ENCODE measurements around the gene PLP2.
"Not testable (repeated sequence)": the region's sequence is repeated elsewhere in the genome, so short reads cannot be mapped to it uniquely, and the experiment has no call there.

Gene PLP2

GRCh38 chrX:49164589-49165360, 6.9 kb upstream of the PLP2 start:
- DNase-seq: no peak

GRCh38 chrX:49165901-49166881, 5.5 kb upstream of the PLP2 start:
- no peak for DNase-seq

GRCh38 chrX:49166914-49167739, 4.6 kb upstream of the PLP2 start:
- no peak for DNase-seq

- no peak for DNase-seq
These were observed 4.0 kb upstream of the PLP2 start for GRCh38 chrX:49167740-49168108.

- DNase-seq: peak; percentile 72
These were observed 632 bp downstream of the PLP2 start for GRCh38 chrX:49172280-49172780.

- not testable (repeated sequence) for DNase-seq
These were observed 1.8 kb downstream of the PLP2 start for GRCh38 chrX:49173544-49173943.

- no peak for DNase-seq
These were observed 3.0 kb downstream of the PLP2 start for GRCh38 chrX:49174723-49175122.

GRCh38 chrX:49175435-49176274, 4.0 kb downstream of the PLP2 start:
- DNase-seq: no peak

GRCh38 chrX:49176421-49177326, 5.0 kb downstream of the PLP2 start:
- no peak for DNase-seq

GRCh38 chrX:49177338-49177833, 5.7 kb downstream of the PLP2 start:
- DNase-seq: no peak

- DNase-seq: no peak
These were observed 6.3 kb downstream of the PLP2 start for GRCh38 chrX:49177873-49178480.

- DNase-seq: no peak
These were observed 6.8 kb downstream of the PLP2 start for GRCh38 chrX:49178537-49178936.

GRCh38 chrX:49179358-49179757, 7.7 kb downstream of the PLP2 start:
- DNase-seq: no peak

GRCh38 chrX:49183701-49184281, 12.1 kb downstream of the PLP2 start:
- no peak for DNase-seq

GRCh38 chrX:49184294-49185281, 12.9 kb downstream of the PLP2 start:
- peak; percentile 32 for DNase-seq

GRCh38 chrX:49186125-49187027, 14.7 kb downstream of the PLP2 start, which contains the start of gene PRICKLE3:
Gene PRICKLE3, minus strand, starts transcription at chrX:49186373. Its CDS starts 76 bp downstream, at chrX:49186297.
- no peak for DNase-seq

GRCh38 chrX:49187028-49187394, 15.3 kb downstream of the PLP2 start:
- DNase-seq: no peak
